Suprapubic skin (tissue), 4 donors: ENCODE results near the gene TRIM29. TPM values are rescaled to one million over a fixed set of nuclear protein-coding genes. Genes with fewer than 3 reads are reported as not detected.

ENCODE experiments used
- DNase-seq, 2 donors: peaks; one replicate each; pipeline ENCODE4 v3.0.0-alpha.2; 2019; ENCODE audit warnings: low spot score in 2 of 2
- H3K27ac ChIP-seq: fragments of 200-600 bp; sonication (generic); one replicate; pipeline ENCODE4 v1.5.1; 2019
- H3K27me3 ChIP-seq: fragments of 200-600 bp; sonication (generic); one replicate; pipeline ENCODE4 v1.5.1; 2019
- H3K36me3 ChIP-seq: fragments of 200-600 bp; sonication (generic); one replicate; pipeline ENCODE4 v1.5.1; 2019
- H3K4me1 ChIP-seq: fragments of 200-600 bp; sonication (generic); one replicate; pipeline ENCODE4 v1.5.1; 2019
- H3K4me3 ChIP-seq: fragments of 200-600 bp; sonication (generic); one replicate; pipeline ENCODE4 v1.5.1; 2019; ENCODE audit warnings: mild to moderate bottlenecking
- H3K9me3 ChIP-seq: fragments of 200-600 bp; sonication (generic); one replicate; pipeline ENCODE4 v1.5.1; 2019
- EP300 ChIP-seq: sonication (generic); formaldehyde crosslinking; IDR thresholded peaks from one replicate; pipeline ENCODE4 v1.6.1; 2017; ENCODE audit warnings: antibody characterized with exemption
- POLR2A ChIP-seq, 2 donors: fragments of 450-650 bp; IDR thresholded peaks; one replicate each; pipeline ENCODE4 v1.6.1; 2017; ENCODE audit warnings: antibody characterized with exemption in 2 of 2, mild to moderate bottlenecking in 2 of 2, moderate library complexity in 2 of 2
- POLR2AphosphoS5 ChIP-seq, 3 donors: sonication (generic); formaldehyde crosslinking; IDR thresholded peaks; one replicate each; pipeline ENCODE4 v1.6.1; 2017; ENCODE audit warnings: antibody characterized with exemption in 3 of 3
- WGBS: methylation state at CpG from one replicate; pipeline ENCODE4 v1.1.5; 2018; 5-methylcytosine and 5-hydroxymethylcytosine counted together
- total RNA-seq, 4 donors: library from RNA; depleted of rRNA; stranded (reverse); fragments of >200 nt; gene quantifications; one replicate each; pipeline ENCODE4 v1.1.0, GENCODE V29; 2016
- TF ChIP-seq, protein P1 (sequence below), 2 donors: fragments of 200-600 bp in 1 of 2; fragments of 450-650 bp in 1 of 2; sonication (generic) in 1 of 2; IDR thresholded peaks; one replicate each; pipeline ENCODE4 v1.5.1; 2016 to 2019; ENCODE audit warnings: antibody characterized with exemption in 2 of 2, mild to moderate bottlenecking in 1 of 2, moderate library complexity in 1 of 2

TRIM29 gene, protein sequence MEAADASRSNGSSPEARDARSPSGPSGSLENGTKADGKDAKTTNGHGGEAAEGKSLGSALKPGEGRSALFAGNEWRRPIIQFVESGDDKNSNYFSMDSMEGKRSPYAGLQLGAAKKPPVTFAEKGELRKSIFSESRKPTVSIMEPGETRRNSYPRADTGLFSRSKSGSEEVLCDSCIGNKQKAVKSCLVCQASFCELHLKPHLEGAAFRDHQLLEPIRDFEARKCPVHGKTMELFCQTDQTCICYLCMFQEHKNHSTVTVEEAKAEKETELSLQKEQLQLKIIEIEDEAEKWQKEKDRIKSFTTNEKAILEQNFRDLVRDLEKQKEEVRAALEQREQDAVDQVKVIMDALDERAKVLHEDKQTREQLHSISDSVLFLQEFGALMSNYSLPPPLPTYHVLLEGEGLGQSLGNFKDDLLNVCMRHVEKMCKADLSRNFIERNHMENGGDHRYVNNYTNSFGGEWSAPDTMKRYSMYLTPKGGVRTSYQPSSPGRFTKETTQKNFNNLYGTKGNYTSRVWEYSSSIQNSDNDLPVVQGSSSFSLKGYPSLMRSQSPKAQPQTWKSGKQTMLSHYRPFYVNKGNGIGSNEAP
- 1,000 to 10,000 TPM; 1,248 to 1,527 (median 1,455) TPM for total RNA-seq

DNA sequence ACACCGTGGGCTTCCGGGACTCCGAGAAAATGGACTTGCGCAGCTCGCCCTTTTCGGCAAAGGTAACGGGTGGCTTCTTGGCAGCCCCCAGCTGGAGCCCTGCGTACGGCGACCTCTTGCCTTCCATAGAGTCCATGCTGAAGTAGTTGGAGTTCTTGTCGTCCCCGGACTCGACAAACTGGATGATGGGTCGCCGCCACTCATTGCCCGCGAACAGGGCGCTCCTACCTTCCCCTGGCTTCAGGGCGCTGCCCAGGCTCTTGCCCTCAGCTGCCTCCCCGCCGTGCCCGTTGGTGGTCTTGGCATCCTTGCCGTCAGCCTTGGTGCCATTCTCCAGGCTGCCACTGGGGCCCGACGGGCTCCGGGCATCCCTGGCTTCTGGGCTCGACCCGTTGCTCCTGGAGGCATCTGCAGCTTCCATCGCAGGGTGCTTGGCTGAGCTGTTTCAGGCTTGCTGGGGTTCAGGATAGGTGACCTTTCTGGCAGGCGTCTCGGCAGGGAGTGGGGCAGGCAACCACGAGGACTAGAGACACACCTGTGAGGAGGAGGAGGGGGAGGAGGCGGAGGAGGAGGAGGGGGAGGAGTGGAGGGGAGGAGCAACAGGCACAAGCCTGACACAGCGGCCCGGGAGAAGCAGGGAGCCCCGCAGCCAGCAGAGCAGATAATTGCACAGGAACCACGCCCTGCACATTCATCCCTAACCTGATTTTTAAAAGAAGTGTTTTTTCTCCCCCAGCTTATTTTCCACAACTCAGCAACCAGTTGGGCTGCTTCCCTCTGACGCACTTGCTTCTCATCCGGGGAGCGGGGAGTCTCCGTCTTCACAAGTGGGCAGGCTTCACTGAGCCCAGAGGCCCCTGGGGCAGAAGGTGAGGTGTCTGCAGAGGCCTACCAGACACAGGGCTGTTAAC is at the start of gene TRIM29:
Gene TRIM29, minus strand, starts transcription at position 503 of the 911 bp plus-strand sequence. Its CDS starts 82 bp downstream, at position 421.
- Histone ChIP-seq H3K4me1 (peaks cover 17% of the 10 kb centered on the region), H3K9me3 (no peaks in the 10 kb centered on the region), H3K27me3 (no peaks in the 10 kb centered on the region), H3K36me3 (no peaks in the 10 kb centered on the region), H3K4me3 (peak within 1 kb of the TSS; percentile 65), H3K27ac (peak within 1 kb of the TSS; percentile 89)
- peak; percentile 83 to 85 for DNase-seq
- TF ChIP-seq EP300 (no peak), POLR2AphosphoS5 (IDR thresholded peaks at IDR 0.05) (peak in 2 of 3 donors; percentile 44 to 67), POLR2A (IDR thresholded peaks at IDR 0.05) (no peak)
- TF ChIP-seq, protein P1, sequence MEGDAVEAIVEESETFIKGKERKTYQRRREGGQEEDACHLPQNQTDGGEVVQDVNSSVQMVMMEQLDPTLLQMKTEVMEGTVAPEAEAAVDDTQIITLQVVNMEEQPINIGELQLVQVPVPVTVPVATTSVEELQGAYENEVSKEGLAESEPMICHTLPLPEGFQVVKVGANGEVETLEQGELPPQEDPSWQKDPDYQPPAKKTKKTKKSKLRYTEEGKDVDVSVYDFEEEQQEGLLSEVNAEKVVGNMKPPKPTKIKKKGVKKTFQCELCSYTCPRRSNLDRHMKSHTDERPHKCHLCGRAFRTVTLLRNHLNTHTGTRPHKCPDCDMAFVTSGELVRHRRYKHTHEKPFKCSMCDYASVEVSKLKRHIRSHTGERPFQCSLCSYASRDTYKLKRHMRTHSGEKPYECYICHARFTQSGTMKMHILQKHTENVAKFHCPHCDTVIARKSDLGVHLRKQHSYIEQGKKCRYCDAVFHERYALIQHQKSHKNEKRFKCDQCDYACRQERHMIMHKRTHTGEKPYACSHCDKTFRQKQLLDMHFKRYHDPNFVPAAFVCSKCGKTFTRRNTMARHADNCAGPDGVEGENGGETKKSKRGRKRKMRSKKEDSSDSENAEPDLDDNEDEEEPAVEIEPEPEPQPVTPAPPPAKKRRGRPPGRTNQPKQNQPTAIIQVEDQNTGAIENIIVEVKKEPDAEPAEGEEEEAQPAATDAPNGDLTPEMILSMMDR (IDR thresholded peaks at IDR 0.05) = peak in 1 of 2 donors; percentile 33
- 42% methylated on average over 25 of the region's 41 CpGs for WGBS

DNA sequence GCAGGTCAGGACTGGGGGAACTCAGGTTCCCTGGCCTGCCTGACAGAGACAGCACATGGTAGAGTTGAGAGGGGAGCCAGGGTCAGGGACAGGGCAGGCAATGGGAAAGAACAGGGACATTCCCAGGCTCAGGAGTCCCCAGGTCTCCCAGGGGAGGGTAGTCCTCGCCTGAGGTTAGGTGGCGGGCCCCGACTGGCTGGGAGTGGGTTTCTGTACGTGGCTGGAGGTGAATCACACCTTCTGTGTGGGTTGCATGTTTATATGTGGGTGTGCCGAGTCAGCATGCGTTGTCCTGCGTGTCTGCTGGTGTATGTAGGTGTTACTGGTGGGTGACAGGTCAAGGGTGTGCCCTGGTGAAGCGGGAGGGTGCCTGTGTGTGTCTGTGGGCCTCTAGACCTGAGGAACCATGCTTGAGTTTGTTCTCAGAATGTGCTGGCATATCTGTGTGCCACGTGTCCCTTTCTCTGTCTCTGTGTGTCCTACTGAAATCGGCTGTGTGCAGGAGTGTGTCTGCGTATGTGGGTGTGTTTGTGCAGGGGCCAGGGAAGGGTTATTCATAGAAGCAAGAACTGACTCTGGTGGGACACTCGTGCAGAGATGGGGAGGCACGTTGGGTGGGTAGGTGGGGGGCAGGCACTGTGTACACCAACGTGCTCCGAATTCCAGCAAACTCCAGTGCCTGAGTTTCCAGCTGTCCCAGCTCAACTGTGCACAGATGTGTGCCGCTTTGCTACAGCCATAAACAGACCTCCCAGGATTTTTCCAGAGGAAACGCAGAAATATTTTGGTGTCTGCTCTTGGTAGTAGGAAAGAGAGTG is 49.1 kb upstream of the TRIM29 start:
- WGBS = 53% methylated on average over 17 of the region's 17 CpGs
- peak overlapping the region; percentile 83 for H3K27ac ChIP-seq
- H3K36me3 ChIP-seq = no peaks in the 10 kb centered on the region
- H3K4me1 ChIP-seq = peaks cover 57% of the 10 kb centered on the region
- H3K27me3 ChIP-seq = no peaks in the 10 kb centered on the region
- TF ChIP-seq POLR2AphosphoS5 (IDR thresholded peaks at IDR 0.05) = no peak
- TF ChIP-seq, protein P1 (IDR thresholded peaks at IDR 0.05) = no peak
- TF ChIP-seq EP300 = no peak
- no peak for TF ChIP-seq POLR2A (IDR thresholded peaks at IDR 0.05)
- H3K9me3 ChIP-seq = no peaks in the 10 kb centered on the region
- DNase-seq = peak; percentile 58 to 73
- no peak overlapping the region for H3K4me3 ChIP-seq

DNA sequence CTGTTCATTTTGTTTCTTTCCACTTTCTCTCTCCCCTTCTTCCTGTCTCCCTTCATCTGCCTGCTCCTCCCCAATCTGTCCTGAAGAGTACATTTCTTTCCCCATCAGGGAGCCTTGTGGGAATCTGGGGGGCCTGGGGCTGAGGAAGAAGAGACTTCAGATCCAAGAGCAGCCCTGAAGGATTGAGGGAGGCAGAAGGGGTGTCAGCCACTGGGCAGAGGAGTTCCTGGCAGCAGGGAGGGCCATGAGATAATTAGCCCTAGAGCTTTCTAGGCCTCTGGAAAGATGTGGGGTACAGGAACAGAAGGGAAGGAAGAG is 48.5 kb upstream of the TRIM29 start:
- H3K27me3 ChIP-seq = no peaks in the 10 kb centered on the region
- DNase-seq = peak in 1 of 2 donors; percentile 33
- no peaks in the 10 kb centered on the region for H3K36me3 ChIP-seq
- peaks cover 57% of the 10 kb centered on the region for H3K4me1 ChIP-seq
- no peak overlapping the region for H3K4me3 ChIP-seq
- TF ChIP-seq EP300 = no peak
- no peaks in the 10 kb centered on the region for H3K9me3 ChIP-seq
- peak overlapping the region; percentile 83 for H3K27ac ChIP-seq

DNA sequence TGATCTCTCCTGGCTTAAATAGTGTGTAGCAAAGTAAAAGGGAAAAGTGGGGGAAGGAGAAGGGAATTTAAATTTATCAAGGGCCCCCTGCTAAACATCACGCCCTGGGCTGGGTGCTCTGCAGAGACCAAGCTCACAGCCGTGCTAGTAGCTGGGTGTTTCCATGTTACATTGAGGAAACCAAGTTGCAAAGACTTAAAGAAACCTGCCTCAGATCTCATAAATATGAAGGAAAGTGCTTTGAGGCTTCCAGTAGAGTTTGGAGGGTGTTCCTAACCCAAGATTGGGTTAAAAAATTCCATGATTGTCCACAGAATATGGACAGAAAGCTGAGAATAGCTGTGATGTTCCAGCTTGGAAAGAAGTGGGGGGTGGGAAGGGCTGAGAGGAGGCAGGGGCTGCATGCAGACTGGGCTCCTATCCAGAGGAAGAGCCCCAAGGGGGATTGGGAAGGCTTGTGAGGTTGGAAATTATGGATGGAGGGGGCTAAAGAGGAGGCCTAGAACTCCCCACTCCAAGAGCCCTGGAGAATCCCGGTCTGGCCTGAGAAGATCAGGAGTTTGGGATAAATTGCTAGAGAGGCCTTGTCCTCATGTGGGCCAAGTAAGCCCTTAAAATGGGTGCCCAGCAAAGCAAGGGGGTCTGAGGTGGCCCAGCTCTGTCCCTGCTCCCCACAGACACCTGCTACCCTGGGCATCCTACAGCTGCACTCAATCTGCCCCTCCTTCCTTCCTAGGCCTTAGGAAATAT is 48.0 kb upstream of the TRIM29 start:
- H3K9me3 ChIP-seq = no peaks in the 10 kb centered on the region
- no peak for TF ChIP-seq POLR2A (IDR thresholded peaks at IDR 0.05)
- TF ChIP-seq, protein P1 (IDR thresholded peaks at IDR 0.05) = no peak
- no peak for TF ChIP-seq EP300
- no peak for TF ChIP-seq POLR2AphosphoS5 (IDR thresholded peaks at IDR 0.05)
- peak in 1 of 2 donors; percentile 47 for DNase-seq
- no peaks in the 10 kb centered on the region for H3K27me3 ChIP-seq
- WGBS = 59% methylated on average over 3 of the region's 3 CpGs
- peak overlapping the region; percentile 83 for H3K27ac ChIP-seq
- H3K4me1 ChIP-seq = peaks cover 61% of the 10 kb centered on the region
- no peaks in the 10 kb centered on the region for H3K36me3 ChIP-seq
- no peak overlapping the region for H3K4me3 ChIP-seq
